ENCODE data around the gene NUP88. TPM values are rescaled to one million over a fixed set of nuclear protein-coding genes. Genes with fewer than 3 reads are reported as not detected.
A peak's percentile ranks its signal among the peaks of the same experiment; 100 is the strongest.

The NUP88 gene
- total RNA-seq, 1 experiment from 2014 or later, result 50.5 TPM

- no peak for DNase-seq (ENCODE audit: low read depth, low spot score)
- no peak overlapping the region for H3K4me3 ChIP-seq (ENCODE audit: low read depth in 2 of 2, low read length in 2 of 2)
- ChIA-PET CTCF (no interaction called here), POLR2A (no interaction called here)
- H3K9me3 ChIP-seq (ENCODE audit: control insufficient read depth, insufficient read depth, low read depth, low read length), result no peaks in the 10 kb centered on the region
- in situ Hi-C loops (cut with HindIII; ENCODE audit: low pct_unique_long_range_greater_than_20kb, low sequenced_read_pairs), result no loop called here
- H3K4me1 ChIP-seq (ENCODE audit: control insufficient read depth, insufficient read depth, low read length), result no peaks in the 10 kb centered on the region
- H3K27me3 ChIP-seq (ENCODE audit: control insufficient read depth, insufficient read depth, low read length), result no peaks in the 10 kb centered on the region
- intact Hi-C loops (cut with micrococcal nuclease; ENCODE audit: unreplicated experiment), result no loop called here
- H3K36me3 ChIP-seq (ENCODE audit: control insufficient read depth, insufficient read depth, low read length), result peaks cover 17% of the 10 kb centered on the region
- no TSS peak for BruUV-seq (replicated peaks)
- TF ChIP-seq POLR2AphosphoS5 (IDR thresholded peaks at IDR 0.05; ENCODE audit: low read depth, low read length) (peak; percentile 12; the same call in 1 of the 2 replicates), REST (IDR thresholded peaks at IDR 0.05; ENCODE audit: insufficient read depth in 1 of 2, low read depth in 2 of 2, low read length in 1 of 2) (no peak)
- no peak for ATAC-seq
- no peak overlapping the region for H3K27ac ChIP-seq (ENCODE audit: low read length)
Measured at GRCh38 chr17:5380491-5381135, 38.8 kb downstream of the NUP88 start.

- BruUV-seq (replicated peaks), result TSS peak; percentile 15
- peaks cover 14% of the 10 kb centered on the region for H3K36me3 ChIP-seq (ENCODE audit: control insufficient read depth, insufficient read depth, low read length)
- no peak for ATAC-seq
- intact Hi-C loops (cut with micrococcal nuclease; ENCODE audit: unreplicated experiment) (no loop called here), in situ Hi-C loops (cut with HindIII; ENCODE audit: low pct_unique_long_range_greater_than_20kb, low sequenced_read_pairs) (no loop called here)
- TF ChIP-seq CTCF (IDR thresholded peaks at IDR 0.05) (no peak), POLR2AphosphoS5 (IDR thresholded peaks at IDR 0.05; ENCODE audit: low read depth, low read length) (no peak), REST (IDR thresholded peaks at IDR 0.05; ENCODE audit: insufficient read depth in 1 of 2, low read depth in 2 of 2, low read length in 1 of 2) (no peak), SIN3A (IDR thresholded peaks at IDR 0.05; ENCODE audit: borderline replicate concordance, insufficient read depth, low read depth, low read length) (no peak)
- no peak for DNase-seq (ENCODE audit: low read depth, low spot score)
- H3K4me1 ChIP-seq (ENCODE audit: control insufficient read depth, insufficient read depth, low read length), result no peaks in the 10 kb centered on the region
- H3K9me3 ChIP-seq (ENCODE audit: control insufficient read depth, insufficient read depth, low read depth, low read length), result no peaks in the 10 kb centered on the region
- H3K27ac ChIP-seq (ENCODE audit: low read length), result no peak overlapping the region
- ChIA-PET POLR2A (interaction anchor here (0.6 kb wide), 1 partner anchor 174 kb away, joined by 8 read pairs; no protein-coding TSS in a partner anchor), CTCF (no interaction called here)
- H3K4me3 ChIP-seq (ENCODE audit: low read depth in 2 of 2, low read length in 2 of 2), result no peak overlapping the region
- no peaks in the 10 kb centered on the region for H3K27me3 ChIP-seq (ENCODE audit: control insufficient read depth, insufficient read depth, low read length)
Measured at GRCh38 chr17:5379351-5380107, 39.9 kb downstream of the NUP88 start.

Data from Panc1 (cell line).